Coronary artery (tissue), 2 donors: Measurements from ENCODE around the gene ZNF416.

Source experiments
- DNase-seq: peaks from one replicate; pipeline ENCODE4 v3.0.0-alpha.2; 2017; ENCODE audit warnings: low spot score
- H3K27ac ChIP-seq, 2 donors: fragments of 200-600 bp; sonication (generic); one replicate each; pipeline ENCODE4 v1.5.1; 2016 to 2019
- H3K4me3 ChIP-seq: fragments of 200-600 bp; sonication (generic); 2 replicates; pipeline ENCODE4 v1.5.1; 2016; ENCODE audit warnings: mild to moderate bottlenecking, moderate library complexity
- CTCF ChIP-seq: fragments of 200-600 bp; sonication (generic); IDR thresholded peaks from one replicate; pipeline ENCODE4 v1.5.1; 2019; ENCODE audit warnings: antibody characterized with exemption

Gene ZNF416

GRCh38 chr19:57527136-57527881, 51.4 kb downstream of the ZNF416 start, which contains the start of gene ZNF549:
Gene ZNF549 (plus strand): TSS chr19:57527356. CDS start chr19:57527574, 218 bp downstream.
- TF ChIP-seq CTCF = no peak
- DNase-seq = peak; percentile 93
- peak within 1 kb of the TSS; percentile 92 for H3K4me3 ChIP-seq
- peak within 1 kb of the TSS; percentile 72 to 87 for H3K27ac ChIP-seq
